K562 (cell line): ENCODE data around the gene POGZ. TPM values are rescaled to one million over a fixed set of nuclear protein-coding genes. Genes with fewer than 3 reads are reported as not detected.

Source experiments
- BCL6 ChIP-seq: fragments of 250-450 bp; sonication (Bioruptor Pico); IDR thresholded peaks from 2 replicates; pipeline ENCODE4 v1.4.0; 2020
- CBFB ChIP-seq: sonication (generic); formaldehyde crosslinking; IDR thresholded peaks from 2 replicates; pipeline ENCODE4 v1.4.0; 2020; ENCODE audit warnings: mild to moderate bottlenecking, missing genetic modification reagents
- FOXJ2 ChIP-seq: fragments of 200-800 bp; sonication (Bioruptor generic); IDR thresholded peaks from 2 replicates; pipeline ENCODE4 v1.6.1; 2016; ENCODE audit warnings: missing genetic modification characterization, missing compliant biosample characterization
- NCOR1 ChIP-seq: fragments of 450-650 bp; IDR thresholded peaks from 2 replicates; pipeline ENCODE4 v1.6.1; 2016; ENCODE audit warnings: mild to moderate bottlenecking, moderate library complexity
- POLR2B ChIP-seq: fragments of 450-650 bp; IDR thresholded peaks from 2 replicates; pipeline ENCODE4 v1.6.1; 2018; ENCODE audit warnings: low read depth; ENCODE audit not compliant: partially characterized antibody
- TBP ChIP-seq: optimal IDR thresholded peaks from 2 replicates; pipeline ENCODE3; 2011; ENCODE audit warnings: low read depth, low read length, improper control_type of control experiment
- ZBTB12 ChIP-seq: fragments of 250-450 bp; sonication (Bioruptor Pico); IDR thresholded peaks from 2 replicates; pipeline ENCODE4 v1.4.0; 2020
- ZBTB40 ChIP-seq, 2 experiments: fragments of 450-650 bp in 1 of 2; sonication (generic) in 1 of 2; formaldehyde crosslinking in 1 of 2; IDR thresholded peaks; 2 replicates each; pipeline versions ENCODE4 v1.7.1 to v1.9.0; 2016 to 2022; ENCODE audit warnings: inconsistent platforms in 1 of 2, mild to moderate bottlenecking in 1 of 2, missing genetic modification reagents in 1 of 2
- ZBTB8A ChIP-seq: fragments of 450-650 bp; IDR thresholded peaks from 2 replicates; pipeline ENCODE4 v1.6.1; 2018; ENCODE audit warnings: mild to moderate bottlenecking, moderate library complexity; ENCODE audit not compliant: partially characterized antibody
- ZEB2 ChIP-seq: fragments of 450-650 bp; IDR thresholded peaks from 2 replicates; pipeline ENCODE4 v1.6.1; 2016
- polyA plus RNA-seq, 8 experiments: library from polyadenylated mRNA; depleted of rRNA in 4 of 8; stranded (reverse) in 5 of 8; unstranded in 3 of 8; fragments of >200 nt; fragmentation: Nextera tagmentation in 2 of 8; fragmentation: Illumina TruSeq in 1 of 8; extraction: Ambion mirVana in 2 of 8; extraction: Trizol in 1 of 8; gene quantifications; 2 replicates each; pipeline versions ENCODE4 v1.2.1 to v1.2.3, GENCODE V29; 2011 to 2014; ENCODE audit warnings: inconsistent platforms in 1 of 8, missing spikeins in 1 of 8
- total RNA-seq, 7 experiments: library from RNA; depleted of rRNA in 6 of 7; stranded (reverse); fragments of >200 nt in 6 of 7; fragmentation: Illumina TruSeq in 2 of 7; extraction: Trizol in 2 of 7; gene quantifications; 2 replicates each; pipeline versions ENCODE4 v1.2.1 to v1.2.3, GENCODE V29; 2011 to 2021; ENCODE audit warnings: low replicate concordance in 1 of 7
- TF ChIP-seq, protein P1 (sequence below), 2 experiments: fragments of 200-800 bp in 1 of 2; sonication (Bioruptor generic) in 1 of 2; sonication (generic) in 1 of 2; formaldehyde crosslinking in 1 of 2; IDR thresholded peaks in 1 of 2; conservative IDR thresholded peaks in 1 of 2; 2 replicates each; pipeline versions ENCODE4 v1.5.0 to v1.6.1; 2016 to 2020; ENCODE audit warnings: missing compliant biosample characterization in 1 of 2, missing genetic modification characterization in 1 of 2, missing genetic modification reagents in 1 of 2
- TF ChIP-seq, protein P2 (sequence below), 2 experiments: fragments of 250-450 bp in 1 of 2; fragments of 450-650 bp in 1 of 2; sonication (Bioruptor Pico) in 1 of 2; IDR thresholded peaks; 2 replicates each; pipeline versions ENCODE4 v1.6.1 to v1.8.0; 2016 to 2021; ENCODE audit warnings: mild to moderate bottlenecking in 2 of 2, moderate library complexity in 2 of 2, missing compliant biosample characterization in 1 of 2, missing genetic modification characterization in 1 of 2

POGZ gene
- total and polyA plus RNA-seq, 9 of the 15 experiments (the other 6 are each of a cell fraction or from before 2014, with no cell fraction given), result 9.4 to 40.6 (median 21.6) TPM

DNA sequence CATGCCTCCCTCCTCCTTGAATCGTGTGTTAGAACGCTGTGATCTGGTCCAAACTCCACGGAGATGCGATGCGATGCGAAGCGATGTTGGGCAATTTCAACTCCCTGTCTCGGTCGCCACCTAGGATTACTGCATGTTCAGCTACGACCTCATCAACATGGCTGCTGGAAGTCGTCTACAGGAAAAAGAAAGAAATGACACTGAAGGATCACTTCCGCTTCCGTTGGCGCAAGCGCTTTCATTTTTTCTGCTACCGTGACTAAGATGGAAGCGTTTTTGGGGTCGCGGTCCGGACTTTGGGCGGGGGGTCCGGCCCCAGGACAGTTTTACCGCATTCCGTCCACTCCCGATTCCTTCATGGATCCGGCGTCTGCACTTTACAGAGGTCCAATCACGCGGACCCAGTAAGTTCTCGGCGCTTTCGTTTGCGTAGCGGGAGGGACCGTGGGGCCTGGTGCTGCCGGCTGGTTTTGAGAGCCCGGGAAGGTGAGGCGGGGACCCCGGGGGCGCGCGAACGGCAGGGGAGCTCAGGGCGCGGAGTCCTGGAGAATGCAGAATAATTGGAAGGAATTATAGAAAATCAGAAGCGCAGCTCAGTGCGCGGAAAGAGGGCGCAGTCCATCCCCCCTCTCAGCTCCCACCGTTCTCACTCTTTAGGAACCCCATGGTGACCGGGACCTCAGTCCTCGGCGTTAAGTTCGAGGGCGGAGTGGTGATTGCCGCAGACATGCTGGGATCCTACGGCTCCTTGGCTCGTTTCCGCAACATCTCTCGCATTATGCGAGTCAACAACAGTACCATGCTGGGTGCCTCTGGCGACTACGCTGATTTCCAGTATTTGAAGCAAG is 59.7 kb downstream of the POGZ start, which contains the start of gene PSMB4 (continued):
- peak; percentile 99 for TF ChIP-seq ZBTB40 (IDR thresholded peaks at IDR 0.05)
- TF ChIP-seq ZBTB40 (CRISPR knock-in tag; IDR thresholded peaks at IDR 0.05), result peak; percentile 13; the same call in 1 of the 2 replicates
- TF ChIP-seq, protein P1, sequence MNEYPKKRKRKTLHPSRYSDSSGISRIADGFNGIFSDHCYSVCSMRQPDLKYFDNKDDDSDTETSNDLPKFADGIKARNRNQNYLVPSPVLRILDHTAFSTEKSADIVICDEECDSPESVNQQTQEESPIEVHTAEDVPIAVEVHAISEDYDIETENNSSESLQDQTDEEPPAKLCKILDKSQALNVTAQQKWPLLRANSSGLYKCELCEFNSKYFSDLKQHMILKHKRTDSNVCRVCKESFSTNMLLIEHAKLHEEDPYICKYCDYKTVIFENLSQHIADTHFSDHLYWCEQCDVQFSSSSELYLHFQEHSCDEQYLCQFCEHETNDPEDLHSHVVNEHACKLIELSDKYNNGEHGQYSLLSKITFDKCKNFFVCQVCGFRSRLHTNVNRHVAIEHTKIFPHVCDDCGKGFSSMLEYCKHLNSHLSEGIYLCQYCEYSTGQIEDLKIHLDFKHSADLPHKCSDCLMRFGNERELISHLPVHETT (CRISPR knock-in tag; conservative IDR thresholded peaks at IDR 0.05 in 1 of 2, IDR thresholded peaks at IDR 0.05 in 1 of 2), result peak in 1 of 2 experiments; percentile 54; a peak in 1 of 4 replicates
- TF ChIP-seq CBFB (CRISPR knock-in tag), result 0 out of 2 replicates have a peak, but pooled peaks have one; percentile 50
- TF ChIP-seq NCOR1, result no peak
- TF ChIP-seq, protein P2, sequence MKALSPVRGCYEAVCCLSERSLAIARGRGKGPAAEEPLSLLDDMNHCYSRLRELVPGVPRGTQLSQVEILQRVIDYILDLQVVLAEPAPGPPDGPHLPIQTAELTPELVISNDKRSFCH (CRISPR knock-in tag; IDR thresholded peaks at IDR 0.05), result no peak
- TF ChIP-seq, protein P2 (tag; IDR thresholded peaks at IDR 0.05), result 0 out of 2 replicates have a peak, but pooled peaks have one; percentile 24
- no peak for TF ChIP-seq BCL6 (CRISPR knock-in tag)
- 0 out of 2 replicates have a peak, but pooled peaks have one; percentile 14 for TF ChIP-seq ZEB2
- TF ChIP-seq POLR2B, result peak; percentile 78
- TF ChIP-seq ZBTB12 (CRISPR knock-in tag), result peak; percentile 74
- TF ChIP-seq TBP, result peak; percentile 92
- TF ChIP-seq FOXJ2 (tag), result no peak
- no peak for TF ChIP-seq ZBTB8A
